Measurements from ENCODE around the gene CCDC148.
A peak's percentile ranks its signal among the peaks of the same experiment; 100 is the strongest.

- TF ChIP-seq ASH2L (IDR thresholded peaks at IDR 0.05; ENCODE audit: borderline replicate concordance, low read depth) (no peak), JUNB (IDR thresholded peaks at IDR 0.05) (no peak), MAX (IDR thresholded peaks at IDR 0.05; ENCODE audit: low read depth, low read length) (no peak), POLR2AphosphoS5 (IDR thresholded peaks at IDR 0.05; ENCODE audit: low read length) (no peak), CREB1 (IDR thresholded peaks at IDR 0.05; ENCODE audit: low read depth) (no peak), DPF2 (IDR thresholded peaks at IDR 0.05) (no peak), EP300 (IDR thresholded peaks at IDR 0.05; ENCODE audit: borderline replicate concordance in 1 of 2, control insufficient read depth in 1 of 2, low read depth in 2 of 2, low read length in 2 of 2) (no peak), SRF (IDR thresholded peaks at IDR 0.05; ENCODE audit: low read depth in 2 of 2, low read length in 2 of 2) (no peak), SPI1 (IDR thresholded peaks at IDR 0.05; ENCODE audit: borderline replicate concordance, insufficient read depth, low read depth, low read length) (peak; percentile 87)
Observed at GRCh38 chr2:158142568-158143332, 313.8 kb downstream of the CCDC148 start.
